IMR-90 (cell line): ENCODE measurements around the gene GBA2. TPM values are rescaled to one million over a fixed set of nuclear protein-coding genes. Genes with fewer than 3 reads are reported as not detected.

Source experiments
- ATAC-seq: fragments of 200-7000 bp; cut with Tn5 transposase; 2 replicates; pipeline ENCODE4 v1.9.1; 2020; ENCODE audit warnings: low read depth, mild to moderate bottlenecking, moderate library complexity
- BruUV-seq: library from RNA; stranded (reverse); fragments of 400-500 nt; replicated peaks from 2 replicates; lab custom pipeline; 2021; lab: Mats Ljungman, UMichigan
- CTCF ChIA-PET: fragments of 300-600 bp; formaldehyde crosslinking; extraction: SDS; loops from one replicate; lab custom pipeline; 2021; ENCODE audit warnings: antibody characterized with exemption; lab: Yijun Ruan, JAX
- POLR2A ChIA-PET: fragments of 300-600 bp; sonication (Branson Sonifier 250); formaldehyde crosslinking; loops from one replicate; lab custom pipeline; 2022; ENCODE audit warnings: antibody characterized with exemption; ENCODE audit not compliant: unreplicated experiment; lab: Charles Lee
- DNase-seq: peaks from one replicate; pipeline ENCODE4 v3.0.0; 2013
- H2AFZ ChIP-seq: replicated peaks from 2 replicates; pipeline ENCODE3; 2013; ENCODE audit warnings: low read length, mild to moderate bottlenecking; ENCODE audit not compliant: poor library complexity
- H2AK5ac ChIP-seq: 2 replicates; pipeline ENCODE4 v1.6.1; 2013; ENCODE audit warnings: low read depth, low read length, inconsistent platforms
- H2AK9ac ChIP-seq: replicated peaks from 2 replicates; pipeline ENCODE3; 2013; ENCODE audit warnings: mild to moderate bottlenecking, low read depth, low read length, moderate library complexity; ENCODE audit not compliant: poor library complexity
- H2BK120ac ChIP-seq: 2 replicates; pipeline ENCODE4 v1.6.1; 2013; ENCODE audit warnings: low read depth, low read length, inconsistent platforms
- H2BK15ac ChIP-seq: 3 replicates; pipeline ENCODE4 v1.6.1; 2013; ENCODE audit warnings: low read depth, low read length, inconsistent platforms
- H2BK20ac ChIP-seq: 2 replicates; pipeline ENCODE4 v1.6.1; 2013; ENCODE audit warnings: low read depth, mild to moderate bottlenecking, inconsistent platforms, low read length, moderate library complexity
- H2BK5ac ChIP-seq: 2 replicates; pipeline ENCODE4 v1.6.1; 2013; ENCODE audit warnings: mild to moderate bottlenecking, low read depth, low read length, inconsistent platforms; ENCODE audit not compliant: poor library complexity, severe bottlenecking
- H3K14ac ChIP-seq: replicated peaks from 2 replicates; pipeline ENCODE4 v1.6.1; 2013; ENCODE audit warnings: low read depth, low read length, inconsistent platforms
- H3K18ac ChIP-seq: 2 replicates; pipeline ENCODE4 v1.6.1; 2013; ENCODE audit warnings: low read depth, low read length, control low read depth
- H3K23ac ChIP-seq: 2 replicates; pipeline ENCODE4 v1.6.1; 2013; ENCODE audit warnings: low read depth, low read length, inconsistent platforms
- H3K27ac ChIP-seq: 2 replicates; pipeline ENCODE4 v1.5.1; 2013; ENCODE audit warnings: mild to moderate bottlenecking, control low read depth, low read length; ENCODE audit not compliant: insufficient read depth
- H3K27me3 ChIP-seq: 2 replicates; pipeline ENCODE4 v1.6.1; 2013; ENCODE audit warnings: low read length; ENCODE audit not compliant: control insufficient read depth, insufficient read depth
- H3K36me3 ChIP-seq: 2 replicates; pipeline ENCODE4 v1.6.1; 2013; ENCODE audit warnings: low read length, mixed read lengths; ENCODE audit not compliant: control insufficient read depth, insufficient read depth
- H3K4ac ChIP-seq: 2 replicates; pipeline ENCODE4 v1.6.1; 2013; ENCODE audit warnings: low read depth, low read length, inconsistent platforms
- H3K4me1 ChIP-seq: 2 replicates; pipeline ENCODE4 v1.6.1; 2013; ENCODE audit warnings: low read length, mixed read lengths; ENCODE audit not compliant: control insufficient read depth, insufficient read depth
- H3K4me2 ChIP-seq: 2 replicates; pipeline ENCODE4 v1.6.1; 2013; ENCODE audit warnings: low read depth, mild to moderate bottlenecking, control low read depth, low read length, moderate library complexity
- H3K4me3 ChIP-seq: 2 replicates; pipeline ENCODE4 v1.5.1; 2013; ENCODE audit warnings: low read depth, mild to moderate bottlenecking, control low read depth, low read length, moderate library complexity; ENCODE audit not compliant: insufficient read depth
- H3K56ac ChIP-seq: 2 replicates; pipeline ENCODE4 v1.6.1; 2013; ENCODE audit warnings: low read length, inconsistent platforms; ENCODE audit not compliant: insufficient read depth; ENCODE audit errors: extremely low read depth
- H3K79me1 ChIP-seq, 2 experiments: 2 replicates each; pipeline ENCODE4 v1.6.1; 2013; ENCODE audit warnings: low read length in 2 of 2, inconsistent platforms in 1 of 2, low read depth in 1 of 2
- H3K9ac ChIP-seq: 2 replicates; pipeline ENCODE4 v1.6.1; 2013; ENCODE audit warnings: low read depth, low read length, control low read depth
- H3K9me1 ChIP-seq: 2 replicates; pipeline ENCODE4 v1.6.1; 2013; ENCODE audit warnings: low read length, inconsistent platforms; ENCODE audit not compliant: insufficient read depth
- H3K9me3 ChIP-seq: 2 replicates; pipeline ENCODE4 v1.6.1; 2013; ENCODE audit warnings: low read length; ENCODE audit not compliant: control insufficient read depth, insufficient read depth
- H4K20me1 ChIP-seq: 2 replicates; pipeline ENCODE4 v1.6.1; 2013; ENCODE audit warnings: low read length, inconsistent platforms; ENCODE audit not compliant: insufficient read depth
- H4K5ac ChIP-seq: 2 replicates; pipeline ENCODE4 v1.6.1; 2013; ENCODE audit warnings: mild to moderate bottlenecking, low read depth, low read length, control low read depth
- H4K8ac ChIP-seq, 2 experiments: 2 replicates each; pipeline ENCODE4 v1.6.1; 2013; ENCODE audit warnings: low read depth in 2 of 2, low read length in 2 of 2, control low read depth in 1 of 2, inconsistent platforms in 1 of 2
- H4K91ac ChIP-seq: 2 replicates; pipeline ENCODE4 v1.6.1; 2013; ENCODE audit warnings: low read depth, low read length, inconsistent platforms; ENCODE audit not compliant: insufficient read depth
- BHLHE40 ChIP-seq: fragments of 150-350 bp; IDR thresholded peaks from 2 replicates; pipeline ENCODE4 v1.6.1; 2016; ENCODE audit warnings: mild to moderate bottlenecking, low read depth, low read length
- CEBPB ChIP-seq: IDR thresholded peaks from 2 replicates; pipeline ENCODE4 v1.6.1; 2012; ENCODE audit warnings: low read depth, low read length, improper control_type of control experiment
- CHD1 ChIP-seq: IDR thresholded peaks from 2 replicates; pipeline ENCODE4 v1.6.1; 2012; ENCODE audit warnings: low read depth, low read length, improper control_type of control experiment
- CTCF ChIP-seq: conservative IDR thresholded peaks from 2 replicates; pipeline ENCODE4 v1.5.1; 2012; ENCODE audit warnings: mild to moderate bottlenecking, low read depth, low read length, improper control_type of control experiment
- ELK1 ChIP-seq: fragments of 150-350 bp; IDR thresholded peaks from 2 replicates; pipeline ENCODE4 v1.6.1; 2016; ENCODE audit warnings: low read depth, mild to moderate bottlenecking, low read length, moderate library complexity, borderline replicate concordance
- FOS ChIP-seq: fragments of 150-350 bp; IDR thresholded peaks from 2 replicates; pipeline ENCODE4 v1.6.1; 2016; ENCODE audit warnings: low read depth, low read length
- MAFK ChIP-seq: IDR thresholded peaks from 2 replicates; pipeline ENCODE4 v1.6.1; 2012; ENCODE audit warnings: low read depth, low read length, improper control_type of control experiment
- MAZ ChIP-seq: IDR thresholded peaks from 2 replicates; pipeline ENCODE4 v1.6.1; 2012; ENCODE audit warnings: low read depth, mild to moderate bottlenecking, low read length, improper control_type of control experiment, moderate library complexity, borderline replicate concordance
- MXI1 ChIP-seq: IDR thresholded peaks from 2 replicates; pipeline ENCODE4 v1.6.1; 2012; ENCODE audit warnings: low read depth, mild to moderate bottlenecking, low read length, moderate library complexity, borderline replicate concordance
- NFE2L2 ChIP-seq: fragments of 150-350 bp; IDR thresholded peaks from 2 replicates; pipeline ENCODE4 v1.6.1; 2016; ENCODE audit warnings: low read depth, mild to moderate bottlenecking, low read length
- POLR2A ChIP-seq: IDR thresholded peaks from 2 replicates; pipeline ENCODE4 v1.6.1; 2012; ENCODE audit warnings: mild to moderate bottlenecking, low read depth, low read length
- RAD21 ChIP-seq: IDR thresholded peaks from 2 replicates; pipeline ENCODE4 v1.6.1; 2012; ENCODE audit warnings: low read length, improper control_type of control experiment
- RCOR1 ChIP-seq: IDR thresholded peaks from 2 replicates; pipeline ENCODE4 v1.6.1; 2012; ENCODE audit warnings: mild to moderate bottlenecking, low read length, improper control_type of control experiment; ENCODE audit not compliant: insufficient replicate concordance
- RFX5 ChIP-seq: IDR thresholded peaks from 2 replicates; pipeline ENCODE4 v1.8.0; 2012; ENCODE audit warnings: low read depth, mild to moderate bottlenecking, low read length, moderate library complexity
- SMC3 ChIP-seq: fragments of 150-350 bp; IDR thresholded peaks from 2 replicates; pipeline ENCODE4 v1.6.1; 2016; ENCODE audit warnings: low read depth, mild to moderate bottlenecking, antibody characterized with exemption, low read length, moderate library complexity
- USF2 ChIP-seq: fragments of 150-350 bp; IDR thresholded peaks from 2 replicates; pipeline ENCODE4 v1.6.1; 2017; ENCODE audit warnings: mild to moderate bottlenecking, antibody characterized with exemption, low read length, low read depth
- WGBS, 2 experiments: methylation state at CpG; one replicate each; pipeline versions ENCODE4 v1.1.5 to v1.1.7; 2013; ENCODE audit warnings: missing lambda C conversion rate in 2 of 2; ENCODE audit not compliant: insufficient read length in 1 of 2; ENCODE audit errors: extremely low coverage in 2 of 2; 5-methylcytosine and 5-hydroxymethylcytosine counted together
- dilution Hi-C: fragments of 300-500 bp; cut with HindIII; formaldehyde crosslinking; loops from one replicate; pipeline ENCODE4 v1.14.3; 2018; ENCODE audit warnings: low sequenced_read_pairs; ENCODE audit not compliant: unreplicated experiment
- in situ Hi-C: fragments of 300-500 bp; cut with MboI; formaldehyde crosslinking; loops from 3 replicates; pipeline ENCODE4 v1.14.3; 2019; ENCODE audit warnings: low sequenced_read_pairs, inconsistent platforms, mixed read lengths
- intact Hi-C: fragments of 100-400 bp; cut with micrococcal nuclease; formaldehyde crosslinking; loops from 2 replicates; pipeline ENCODE4 v1.10.0; 2022
- polyA plus RNA-seq, 3 experiments: library from polyadenylated mRNA; depleted of rRNA; stranded (reverse); fragments of >200 nt; gene quantifications; 2 replicates each; pipeline ENCODE4 v1.2.3, GENCODE V29; 2012; ENCODE audit warnings: low replicate concordance in 1 of 3
- total RNA-seq: library from RNA; depleted of rRNA; stranded (reverse); fragments of >200 nt; gene quantifications from 2 replicates; pipeline ENCODE4 v1.2.3, GENCODE V29; 2012

Gene GBA2
- total and polyA plus RNA-seq, 2 of the 4 experiments (the other 2 are of a cell fraction), result 18.1 to 38.2 TPM

GRCh38 chr9:35716230-35716629, 32.8 kb downstream of the GBA2 start:
- H3K14ac ChIP-seq, result no peak overlapping the region
- no peak overlapping the region for H3K56ac ChIP-seq
- H4K91ac ChIP-seq, result no peak overlapping the region
- H2BK15ac ChIP-seq, result no peak overlapping the region
- no peaks in the 10 kb centered on the region for H3K4me1 ChIP-seq
- WGBS, 2 experiments, result 94% methylated on average over 2 of the region's 4 CpGs; no CpG with 5 or more reads in 1 of the 2 experiments
- ChIA-PET CTCF (interaction anchor here (1.8 kb wide), 1 partner anchor 20 kb away, joined by 6 read pairs; no protein-coding TSS in a partner anchor), POLR2A (interaction anchor here (1.5 kb wide), 1 partner anchor 12 kb away, joined by 5 read pairs; no protein-coding TSS in a partner anchor)
- no peak overlapping the region; the same call in 1 of the 2 replicates for H3K23ac ChIP-seq
- no peak overlapping the region for H2AK5ac ChIP-seq
- no peak overlapping the region for H3K27ac ChIP-seq
- H2AK9ac ChIP-seq, result no peak overlapping the region
- H2AFZ ChIP-seq, result no peak overlapping the region
- dilution Hi-C loops, result no loop called here
- H4K5ac ChIP-seq, result no peak overlapping the region
- no peak overlapping the region for H3K4me2 ChIP-seq
- peaks cover 40 to 75% of the 10 kb centered on the region in 2 experiments for H3K79me1 ChIP-seq
- no peak overlapping the region for H4K8ac ChIP-seq
- H3K4me3 ChIP-seq, result no peak overlapping the region
- H2BK5ac ChIP-seq, result no peak overlapping the region
- BruUV-seq, result no TSS peak
- no peak overlapping the region for H3K4ac ChIP-seq
- peaks cover 89% of the 10 kb centered on the region for H3K36me3 ChIP-seq
- H4K20me1 ChIP-seq, result peaks cover 35% of the 10 kb centered on the region
- no peak overlapping the region for H3K9ac ChIP-seq
- H3K9me1 ChIP-seq, result no peaks in the 10 kb centered on the region; the same call in 1 of the 2 replicates
- ATAC-seq, result peak; percentile 31
- TF ChIP-seq POLR2A, result no peak
- no peak for TF ChIP-seq USF2
- TF ChIP-seq SMC3, result no peak
- no peak for TF ChIP-seq CTCF
- TF ChIP-seq MXI1, result no peak
- no peak for TF ChIP-seq FOS
- TF ChIP-seq MAZ, result no peak
- TF ChIP-seq BHLHE40, result no peak
- TF ChIP-seq NFE2L2, result no peak
- no peak for TF ChIP-seq MAFK
- TF ChIP-seq CEBPB, result no peak
- TF ChIP-seq RAD21, result no peak
- TF ChIP-seq CHD1, result no peak
- TF ChIP-seq ELK1, result no peak
- TF ChIP-seq RFX5, result no peak
- TF ChIP-seq RCOR1, result no peak
- DNase-seq, result no peak
- intact Hi-C loops, result no loop called here
- H3K18ac ChIP-seq, result no peak overlapping the region
- no peak overlapping the region for H2BK20ac ChIP-seq
- in situ Hi-C loops, result no loop called here
- no peak overlapping the region for H2BK120ac ChIP-seq
- no peaks in the 10 kb centered on the region for H3K9me3 ChIP-seq
- H3K27me3 ChIP-seq, result no peaks in the 10 kb centered on the region
